Endothelial cell of umbilical vein (primary cell): ENCODE measurements around the gene SLC25A28. TPM values are rescaled to one million over a fixed set of nuclear protein-coding genes. Genes with fewer than 3 reads are reported as not detected.

ENCODE experiments used
- Bru-seq: library from RNA; stranded (reverse); fragments of 400-500 nt; gene quantifications from one replicate; lab custom pipeline; 2021; lab: Mats Ljungman, UMichigan
- BruChase-seq, 2 experiments: library from RNA; stranded (reverse); fragments of 400-500 nt; gene quantifications; one replicate each; lab custom pipeline; 2021; lab: Mats Ljungman, UMichigan
- BruUV-seq: library from RNA; stranded (reverse); fragments of 400-500 nt; replicated peaks from 2 replicates; lab custom pipeline; 2021; lab: Mats Ljungman, UMichigan
- CTCF ChIA-PET: fragments of 300-600, 350-600 bp; sonication (Branson Sonifier 250); formaldehyde crosslinking; loops from one replicate; lab custom pipeline; 2021; ENCODE audit warnings: antibody characterized with exemption, inconsistent platforms; lab: Charles Lee
- POLR2A ChIA-PET: fragments of 300-600, 350-600 bp; sonication (Branson Sonifier 250); formaldehyde crosslinking; loops from one replicate; lab custom pipeline; 2021; ENCODE audit warnings: antibody characterized with exemption, inconsistent platforms; lab: Charles Lee
- DNase-seq: peaks from one replicate; pipeline ENCODE4 v3.0.0-alpha.2; 2011; ENCODE audit warnings: low read depth, low spot score
- FAIRE-seq: peaks from 2 replicates; lab custom pipeline; 2011; peaks lifted over from hg19 to GRCh38; lab: Jason Lieb, UNC
- H2AFZ ChIP-seq: 2 replicates; pipeline ENCODE4 v1.6.0; 2012; ENCODE audit warnings: low read depth, low read length, control low read depth, inconsistent platforms
- H3K27ac ChIP-seq: 2 replicates; pipeline ENCODE4 v1.5.1; 2011; ENCODE audit warnings: low read depth, mild to moderate bottlenecking, control low read depth, low read length, moderate library complexity; ENCODE audit not compliant: insufficient read depth
- H3K27me3 ChIP-seq, 2 experiments: 2 replicates each; pipeline versions ENCODE4 v1.6.0 to v1.6.1; 2011; ENCODE audit warnings: low read length in 2 of 2, mixed read lengths in 1 of 2; ENCODE audit not compliant: control insufficient read depth in 2 of 2, insufficient read depth in 2 of 2
- H3K36me3 ChIP-seq, 2 experiments: 2 replicates in 1 of 2; 3 replicates in 1 of 2; pipeline ENCODE4 v1.5.1; 2011; ENCODE audit warnings: low read length in 2 of 2, mild to moderate bottlenecking in 1 of 2, moderate library complexity in 1 of 2; ENCODE audit not compliant: control insufficient read depth in 2 of 2, insufficient read depth in 2 of 2; ENCODE audit errors: extremely low read depth in 1 of 2
- H3K4me1 ChIP-seq: 3 replicates; pipeline ENCODE4 v1.5.1; 2011; ENCODE audit warnings: mild to moderate bottlenecking, low read length; ENCODE audit not compliant: control insufficient read depth, insufficient read depth; ENCODE audit errors: extremely low read depth
- H3K4me2 ChIP-seq: 2 replicates; pipeline ENCODE4 v1.6.1; 2011; ENCODE audit warnings: low read length, control low read depth, mixed read lengths; ENCODE audit not compliant: insufficient read depth
- H3K4me3 ChIP-seq, 3 experiments: fragments of 200-600 bp in 1 of 3; sonication (generic), shearing (Covaris generic) in 1 of 3; replicated peaks in 1 of 3; 2 replicates each; pipeline ENCODE4 v1.5.1; 2011 to 2016; ENCODE audit warnings: control low read depth in 3 of 3, low read length in 3 of 3, mild to moderate bottlenecking in 2 of 3, inconsistent platforms in 1 of 3, low read depth in 1 of 3, moderate library complexity in 1 of 3; ENCODE audit not compliant: insufficient read depth in 1 of 3
- H3K79me2 ChIP-seq: 2 replicates; pipeline ENCODE4 v1.6.0; 2012; ENCODE audit warnings: low read length, inconsistent platforms; ENCODE audit not compliant: control insufficient read depth, insufficient read depth
- H3K9ac ChIP-seq: replicated peaks from 2 replicates; pipeline ENCODE3; 2011; ENCODE audit warnings: low read length, control low read depth; ENCODE audit not compliant: insufficient read depth; ENCODE audit errors: extremely low read depth
- H3K9me1 ChIP-seq: replicated peaks from 3 replicates; pipeline ENCODE4 v1.6.0; 2011; ENCODE audit warnings: mild to moderate bottlenecking, low read length; ENCODE audit not compliant: control insufficient read depth, insufficient read depth; ENCODE audit errors: extremely low read depth
- H3K9me3 ChIP-seq: replicated peaks from 2 replicates; pipeline ENCODE4 v1.5.1; 2012; ENCODE audit warnings: low read length, inconsistent platforms; ENCODE audit not compliant: control insufficient read depth, insufficient read depth
- H4K20me1 ChIP-seq: replicated peaks from 2 replicates; pipeline ENCODE3; 2011; ENCODE audit warnings: mild to moderate bottlenecking, low read length; ENCODE audit not compliant: control insufficient read depth, insufficient read depth; ENCODE audit errors: extremely low read depth
- CTCF ChIP-seq, 2 donors: IDR thresholded peaks; 1 replicate in 1 of 2; 2 replicates in 1 of 2; pipeline ENCODE4 v1.5.1; 2011; ENCODE audit warnings: low read length in 2 of 2, mild to moderate bottlenecking in 2 of 2, moderate library complexity in 2 of 2, control low read depth in 1 of 2, inconsistent platforms in 1 of 2, low read depth in 1 of 2; ENCODE audit not compliant: insufficient read depth in 1 of 2; ENCODE audit errors: extremely low read depth in 1 of 2
- POLR2A ChIP-seq: IDR thresholded peaks from 2 replicates; pipeline ENCODE4 v1.6.1; 2012; ENCODE audit warnings: low read depth, mild to moderate bottlenecking, control low read depth, low read length
- POLR2AphosphoS5 ChIP-seq: IDR thresholded peaks from 2 replicates; pipeline ENCODE4 v1.6.1; 2012; ENCODE audit warnings: low read depth, mild to moderate bottlenecking, control low read depth, low read length, moderate library complexity; ENCODE audit not compliant: insufficient read depth
- dilution Hi-C: fragments of 300-500 bp; cut with MboI; formaldehyde crosslinking; loops from one replicate; pipeline ENCODE4 v1.15.0; 2019; ENCODE audit warnings: low sequenced_read_pairs; ENCODE audit not compliant: extremely low pct_ligation_motif_present
- intact Hi-C: fragments of 100-400 bp; cut with micrococcal nuclease; formaldehyde crosslinking; loops from one replicate; pipeline ENCODE4 v1.10.0; 2022
- long read RNA-seq: library from polyadenylated mRNA; stranded (forward); transcript quantifications from one replicate; pipeline ENCODE4 v2.0.0, GENCODE V29; 2021
- polyA minus RNA-seq, 3 experiments: library from RNA; depleted of rRNA, polyadenylated mRNA; stranded (reverse); fragments of >200 nt; gene quantifications; 1 replicate in 1 of 3; 2 replicates in 2 of 3; pipeline ENCODE4 v1.2.3, GENCODE V29; 2011
- polyA plus RNA-seq, 4 experiments: library from polyadenylated mRNA; depleted of rRNA in 3 of 4; stranded (reverse) in 3 of 4; unstranded in 1 of 4; fragments of >200 nt; gene quantifications; 2 replicates each; pipeline versions ENCODE4 v1.2.1 to v1.2.3, GENCODE V29; 2011 to 2012; ENCODE audit warnings: missing spikeins in 1 of 4
- total RNA-seq: library from RNA; stranded (reverse); gene quantifications from 2 replicates; pipeline ENCODE4 v1.2.3, GENCODE V29; 2021

Gene SLC25A28
- 32.6 and 33.7 TPM in 2 replicates for total RNA-seq
- 38.8 and 39.6 TPM in 2 replicates for polyA plus RNA-seq
- polyA plus RNA-seq (2011; cell fraction: cytosol; rRNA removed), result 35.2 and 39.9 TPM in 2 replicates
- polyA plus RNA-seq (2011; cell fraction: nucleus; rRNA removed), result 108 and 110 TPM in 2 replicates
- 31.4 and 35.5 TPM in 2 replicates for polyA plus RNA-seq (2012)
- 34.0 and 38.3 TPM in 2 replicates for polyA minus RNA-seq
- polyA minus RNA-seq (2011; cell fraction: cytosol; rRNA and poly(A)+ RNA removed), result 23.8 TPM
- 27.8 and 30.2 TPM in 2 replicates for polyA minus RNA-seq (2011; cell fraction: nucleus; rRNA and poly(A)+ RNA removed)
- percentile 86 among the genes with signal in this experiment for Bru-seq, nascent RNA
- BruChase-seq, experiment 1, labeled RNA remaining after a 6-hour chase, result percentile 72 among the genes with signal in this experiment
- BruChase-seq, experiment 2, labeled RNA remaining after a 2-hour chase, result percentile 87 among the genes with signal in this experiment
- long read RNA-seq, transcript SLC25A28-201 (4 exons, 1,451 nt), result major isoform, 22 of 32 reads
- long read RNA-seq, partial matches to known transcripts, result 3 of 32 reads
- long read RNA-seq, other reads (novel, unspliced or antisense), result 5 of 32 reads

- H3K4me2 ChIP-seq, result peak within 1 kb of the TSS; percentile 97
- intact Hi-C loops (loop anchor here (1.0 to 10.0 kb wide), 4 partner anchors 39 to 225 kb away; partner anchors contain the start of gene ENTPD7), dilution Hi-C loops (loop anchor here (25.0 kb wide), 1 partner anchor 183 kb away; the partner anchor contains the start of gene GOT1)
- DNase-seq (peak; percentile 100), FAIRE-seq (peak; percentile 100)
- CTCF ChIA-PET, result interaction anchor here (0.6 to 2.9 kb wide), 8 partner anchors 8 to 1153 kb away, joined by 3 to 24 read pairs (median 3); partner anchors contain the start of gene CUTC
- peak within 1 kb of the TSS; percentile 93 for H3K27ac ChIP-seq
- H3K9me3 ChIP-seq, result no peaks in the 10 kb centered on the region
- POLR2A ChIA-PET, result interaction anchor here (0.6 to 2.4 kb wide), 2 partner anchors 39 to 308 kb away, joined by 3 to 9 read pairs; partner anchors contain the start of gene ENTPD7
- H2AFZ ChIP-seq, result peak within 1 kb of the TSS; percentile 63
- BruUV-seq, result no TSS peak
- no peaks in the 10 kb centered on the region for H3K27me3 ChIP-seq
- peaks cover 40% of the 10 kb centered on the region for H3K79me2 ChIP-seq
- no peaks in the 10 kb centered on the region for H3K9me1 ChIP-seq
- H3K9ac ChIP-seq, result peak within 1 kb of the TSS; percentile 97
- TF ChIP-seq POLR2AphosphoS5, result no peak
- TF ChIP-seq CTCF (IDR thresholded peaks at IDR 0.05; ENCODE audit: extremely low read depth in 1 of 2, insufficient read depth in 1 of 2, low read depth in 1 of 2, low read length in 2 of 2), result no peak
- no peak for TF ChIP-seq POLR2A
- peaks cover 21% of the 10 kb centered on the region for H3K4me1 ChIP-seq
- H3K36me3 ChIP-seq, result no peaks in the 10 kb centered on the region
- peak within 1 kb of the TSS; percentile 95 to 96 (median 96) for H3K4me3 ChIP-seq
- no peaks in the 10 kb centered on the region for H4K20me1 ChIP-seq
Observed at GRCh38 chr10:99619851-99620710, at the start of gene SLC25A28. SLC25A28 (minus strand) TSS chr10:99620439; CDS start chr10:99620335, 104 bp downstream.
